A673 (cell line): ENCODE measurements around the gene BCKDK. TPM values are rescaled to one million over a fixed set of nuclear protein-coding genes. Genes with fewer than 3 reads are reported as not detected.

ENCODE experiments used
- BruUV-seq: library from RNA; stranded (reverse); fragments of 400-500 nt; replicated peaks from 2 replicates; lab custom pipeline; 2021; lab: Mats Ljungman, UMichigan
- CTCF ChIA-PET: fragments of 300-600 bp; sonication (Branson Sonifier 250); formaldehyde crosslinking; loops from one replicate; lab custom pipeline; 2022; ENCODE audit warnings: antibody characterized with exemption; lab: Charles Lee
- POLR2A ChIA-PET: fragments of 300-600 bp; sonication (Branson Sonifier 250); formaldehyde crosslinking; loops from one replicate; lab custom pipeline; 2022; ENCODE audit warnings: antibody characterized with exemption; ENCODE audit not compliant: low non-redundant PET; lab: Charles Lee
- DNase-seq: peaks from one replicate; pipeline ENCODE4 v3.0.0-alpha.2; 2015; ENCODE audit warnings: low spot score
- H3K27ac ChIP-seq: fragments of 200-600 bp; sonication (generic); 2 replicates; pipeline ENCODE4 v1.5.1; 2016; ENCODE audit warnings: mixed run types, low read depth, mild to moderate bottlenecking, mixed read lengths, antibody characterized with exemption, low read length; ENCODE audit not compliant: poor library complexity, severe bottlenecking
- H3K27me3 ChIP-seq: fragments of 200-600 bp; sonication (generic); replicated peaks from 2 replicates; pipeline ENCODE4 v1.6.1; 2017; ENCODE audit warnings: mixed run types, low read depth, mild to moderate bottlenecking, mixed read lengths, antibody characterized with exemption, low read length; ENCODE audit not compliant: insufficient read depth, poor library complexity
- H3K36me3 ChIP-seq: fragments of 200-600 bp; sonication (generic); 2 replicates; pipeline ENCODE4 v1.6.1; 2016; ENCODE audit warnings: mixed run types, mild to moderate bottlenecking, mixed read lengths, antibody characterized with exemption, low read length; ENCODE audit not compliant: insufficient read depth, poor library complexity, severe bottlenecking
- H3K4me1 ChIP-seq: fragments of 200-600 bp; sonication (generic); 2 replicates; pipeline ENCODE4 v1.6.1; 2017; ENCODE audit warnings: mixed run types, mild to moderate bottlenecking, mixed read lengths, antibody characterized with exemption, low read length; ENCODE audit not compliant: insufficient read depth, poor library complexity, severe bottlenecking
- H3K4me3 ChIP-seq: fragments of 200-600 bp; sonication (generic); 2 replicates; pipeline ENCODE4 v1.5.1; 2016; ENCODE audit warnings: low read depth, mixed run types, mild to moderate bottlenecking, mixed read lengths, low read length; ENCODE audit not compliant: poor library complexity, severe bottlenecking
- H3K9me3 ChIP-seq: fragments of 200-600 bp; sonication (generic); 2 replicates; pipeline ENCODE4 v1.6.1; 2016; ENCODE audit warnings: mixed run types, low read depth, mild to moderate bottlenecking, mixed read lengths, antibody characterized with exemption, low read length; ENCODE audit not compliant: poor library complexity, severe bottlenecking
- CTCF ChIP-seq: fragments of 300-800, 200-600 bp; sonication (generic); conservative IDR thresholded peaks from 2 replicates; pipeline ENCODE4 v1.5.1; 2017; ENCODE audit warnings: low read depth, mild to moderate bottlenecking, antibody characterized with exemption, low read length, moderate library complexity, mixed read lengths
- EZH2 ChIP-seq: fragments of 200-600 bp; sonication (generic); IDR thresholded peaks from 2 replicates; pipeline ENCODE4 v1.6.1; 2017; ENCODE audit warnings: borderline replicate concordance, low read depth, mild to moderate bottlenecking, mixed read lengths, antibody characterized with exemption, low read length; ENCODE audit not compliant: poor library complexity, severe bottlenecking
- intact Hi-C: fragments of 100-400 bp; cut with micrococcal nuclease; formaldehyde crosslinking; loops from one replicate; pipeline ENCODE4 v1.10.0; 2022; ENCODE audit not compliant: unreplicated experiment
- total RNA-seq: library from RNA; stranded (reverse); gene quantifications from 2 replicates; pipeline ENCODE4 v1.2.3, GENCODE V29; 2021

Gene BCKDK
- total RNA-seq, 1 experiment from 2014 or later: 36.6 TPM

GRCh38 chr16:31132303-31132979 is 24.3 kb downstream of the BCKDK start:
- no peak for DNase-seq
- peaks cover 8% of the 10 kb centered on the region for H3K36me3 ChIP-seq
- H3K9me3 ChIP-seq: no peaks in the 10 kb centered on the region
- BruUV-seq: no TSS peak
- no peaks in the 10 kb centered on the region for H3K27me3 ChIP-seq
- intact Hi-C loops: no loop called here
- TF ChIP-seq CTCF: no peak
- TF ChIP-seq EZH2: no peak
- POLR2A ChIA-PET: no interaction called here
- H3K4me3 ChIP-seq: no peak overlapping the region
- CTCF ChIA-PET: no interaction called here
- H3K27ac ChIP-seq: no peak overlapping the region
- H3K4me1 ChIP-seq: no peaks in the 10 kb centered on the region

- CTCF ChIA-PET: no interaction called here
- no TSS peak for BruUV-seq
- Histone ChIP-seq H3K27me3 (no peaks in the 10 kb centered on the region), H3K9me3 (no peaks in the 10 kb centered on the region), H3K4me3 (no peak overlapping the region), H3K27ac (no peak overlapping the region), H3K4me1 (no peaks in the 10 kb centered on the region), H3K36me3 (peaks cover 8% of the 10 kb centered on the region)
- DNase-seq: no peak
- POLR2A ChIA-PET: no interaction called here
- intact Hi-C loops: no loop called here
- TF ChIP-seq CTCF (no peak), EZH2 (no peak)
Measured at GRCh38 chr16:31133046-31133501, 24.9 kb downstream of the BCKDK start.

GRCh38 chr16:31134091-31134571 is 25.9 kb downstream of the BCKDK start:
- ChIA-PET POLR2A (no interaction called here), CTCF (no interaction called here)
- no peak for DNase-seq

More at GRCh38 chr16:31134091-31134571, 25.9 kb downstream of the BCKDK start:
- no peak overlapping the region for H3K4me3 ChIP-seq
- no TSS peak for BruUV-seq
- intact Hi-C loops: no loop called here
- H3K36me3 ChIP-seq: peaks cover 8% of the 10 kb centered on the region
- no peaks in the 10 kb centered on the region for H3K9me3 ChIP-seq
- H3K4me1 ChIP-seq: no peaks in the 10 kb centered on the region
- no peak for TF ChIP-seq CTCF
- TF ChIP-seq EZH2: no peak
- H3K27ac ChIP-seq: no peak overlapping the region
- no peaks in the 10 kb centered on the region for H3K27me3 ChIP-seq
